ENCODE measurements around the gene KRT28.

KRT28 gene

DNA sequence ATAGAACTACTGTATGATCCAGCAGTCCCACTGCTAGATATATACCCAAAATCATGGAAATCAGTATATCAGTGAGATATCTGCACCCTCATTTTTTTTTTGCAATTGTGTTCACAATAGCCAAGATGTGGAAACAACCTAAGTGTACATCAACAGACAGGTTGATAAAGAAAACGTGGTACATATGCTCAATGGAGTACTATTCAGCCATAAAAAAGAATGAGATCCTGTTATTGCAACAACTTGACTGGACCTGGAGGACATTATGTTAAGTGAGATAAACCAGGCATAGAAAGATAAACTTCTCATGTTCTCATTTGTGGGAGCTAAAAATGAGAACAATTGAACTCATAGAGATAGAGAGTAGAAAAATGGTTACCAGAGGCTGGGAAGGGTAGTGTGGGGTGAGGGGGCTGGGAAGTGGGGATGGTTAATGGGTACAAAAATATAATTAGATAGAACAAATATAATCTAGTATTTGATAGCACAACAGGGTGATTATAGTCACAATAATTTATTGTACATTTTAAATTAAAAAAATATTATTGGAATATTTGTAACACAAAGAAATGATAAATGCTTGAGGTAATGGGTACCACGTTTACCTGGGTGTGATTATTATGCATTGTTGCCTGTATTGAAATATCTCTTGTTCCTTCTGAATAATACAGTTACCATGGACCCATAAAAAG lies 30.5 kb upstream of the KRT28 start:
- TF ChIP-seq ARNTL (CRISPR knock-in tag; IDR thresholded peaks at IDR 0.05; ENCODE audit: borderline replicate concordance, low read depth): no peak
- TF ChIP-seq, protein P1, sequence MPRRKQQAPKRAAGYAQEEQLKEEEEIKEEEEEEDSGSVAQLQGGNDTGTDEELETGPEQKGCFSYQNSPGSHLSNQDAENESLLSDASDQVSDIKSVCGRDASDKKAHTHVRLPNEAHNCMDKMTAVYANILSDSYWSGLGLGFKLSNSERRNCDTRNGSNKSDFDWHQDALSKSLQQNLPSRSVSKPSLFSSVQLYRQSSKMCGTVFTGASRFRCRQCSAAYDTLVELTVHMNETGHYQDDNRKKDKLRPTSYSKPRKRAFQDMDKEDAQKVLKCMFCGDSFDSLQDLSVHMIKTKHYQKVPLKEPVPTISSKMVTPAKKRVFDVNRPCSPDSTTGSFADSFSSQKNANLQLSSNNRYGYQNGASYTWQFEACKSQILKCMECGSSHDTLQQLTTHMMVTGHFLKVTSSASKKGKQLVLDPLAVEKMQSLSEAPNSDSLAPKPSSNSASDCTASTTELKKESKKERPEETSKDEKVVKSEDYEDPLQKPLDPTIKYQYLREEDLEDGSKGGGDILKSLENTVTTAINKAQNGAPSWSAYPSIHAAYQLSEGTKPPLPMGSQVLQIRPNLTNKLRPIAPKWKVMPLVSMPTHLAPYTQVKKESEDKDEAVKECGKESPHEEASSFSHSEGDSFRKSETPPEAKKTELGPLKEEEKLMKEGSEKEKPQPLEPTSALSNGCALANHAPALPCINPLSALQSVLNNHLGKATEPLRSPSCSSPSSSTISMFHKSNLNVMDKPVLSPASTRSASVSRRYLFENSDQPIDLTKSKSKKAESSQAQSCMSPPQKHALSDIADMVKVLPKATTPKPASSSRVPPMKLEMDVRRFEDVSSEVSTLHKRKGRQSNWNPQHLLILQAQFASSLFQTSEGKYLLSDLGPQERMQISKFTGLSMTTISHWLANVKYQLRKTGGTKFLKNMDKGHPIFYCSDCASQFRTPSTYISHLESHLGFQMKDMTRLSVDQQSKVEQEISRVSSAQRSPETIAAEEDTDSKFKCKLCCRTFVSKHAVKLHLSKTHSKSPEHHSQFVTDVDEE (CRISPR knock-in tag; IDR thresholded peaks at IDR 0.05): no peak
- TF ChIP-seq OSR1 (CRISPR knock-in tag; IDR thresholded peaks at IDR 0.05): no peak
- TF ChIP-seq, protein P2, sequence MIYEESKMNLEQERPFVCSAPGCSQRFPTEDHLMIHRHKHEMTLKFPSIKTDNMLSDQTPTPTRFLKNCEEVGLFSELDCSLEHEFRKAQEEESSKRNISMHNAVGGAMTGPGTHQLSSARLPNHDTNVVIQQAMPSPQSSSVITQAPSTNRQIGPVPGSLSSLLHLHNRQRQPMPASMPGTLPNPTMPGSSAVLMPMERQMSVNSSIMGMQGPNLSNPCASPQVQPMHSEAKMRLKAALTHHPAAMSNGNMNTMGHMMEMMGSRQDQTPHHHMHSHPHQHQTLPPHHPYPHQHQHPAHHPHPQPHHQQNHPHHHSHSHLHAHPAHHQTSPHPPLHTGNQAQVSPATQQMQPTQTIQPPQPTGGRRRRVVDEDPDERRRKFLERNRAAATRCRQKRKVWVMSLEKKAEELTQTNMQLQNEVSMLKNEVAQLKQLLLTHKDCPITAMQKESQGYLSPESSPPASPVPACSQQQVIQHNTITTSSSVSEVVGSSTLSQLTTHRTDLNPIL (CRISPR knock-in tag; IDR thresholded peaks at IDR 0.05; ENCODE audit: low read depth): no peak

DNA sequence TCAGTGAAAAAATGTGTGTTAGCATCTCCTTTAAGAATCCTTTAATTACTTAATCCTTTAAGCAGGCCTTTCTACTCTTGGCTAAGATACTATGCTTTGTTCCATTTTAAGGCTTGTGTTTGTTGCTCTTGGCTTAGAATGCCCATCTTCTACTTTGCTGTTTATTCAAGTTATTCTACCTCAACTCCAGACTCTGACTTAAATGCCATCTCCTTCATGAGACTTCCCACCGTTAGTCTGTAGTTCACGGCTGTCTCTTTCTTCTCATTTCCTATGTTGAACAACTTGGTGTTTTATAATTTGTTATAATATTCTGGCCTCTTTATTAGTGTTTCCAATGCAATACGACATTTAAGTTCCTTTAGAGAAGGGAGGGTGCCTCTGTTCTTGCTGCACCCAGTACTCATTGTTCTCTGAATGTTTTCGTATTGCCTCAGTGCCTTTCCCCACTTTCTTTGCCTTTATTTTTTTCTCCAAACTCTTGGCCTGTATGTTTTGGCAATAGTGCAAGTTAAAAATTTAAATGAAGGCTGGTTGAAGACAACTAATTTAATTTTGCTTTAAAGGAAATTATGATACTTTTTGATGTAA lies 28.8 kb upstream of the KRT28 start:
- ATAC-seq: no peak

More for the DNA sequence above, 30.5 kb upstream of the KRT28 start:
- ATAC-seq: no peak

DNA sequence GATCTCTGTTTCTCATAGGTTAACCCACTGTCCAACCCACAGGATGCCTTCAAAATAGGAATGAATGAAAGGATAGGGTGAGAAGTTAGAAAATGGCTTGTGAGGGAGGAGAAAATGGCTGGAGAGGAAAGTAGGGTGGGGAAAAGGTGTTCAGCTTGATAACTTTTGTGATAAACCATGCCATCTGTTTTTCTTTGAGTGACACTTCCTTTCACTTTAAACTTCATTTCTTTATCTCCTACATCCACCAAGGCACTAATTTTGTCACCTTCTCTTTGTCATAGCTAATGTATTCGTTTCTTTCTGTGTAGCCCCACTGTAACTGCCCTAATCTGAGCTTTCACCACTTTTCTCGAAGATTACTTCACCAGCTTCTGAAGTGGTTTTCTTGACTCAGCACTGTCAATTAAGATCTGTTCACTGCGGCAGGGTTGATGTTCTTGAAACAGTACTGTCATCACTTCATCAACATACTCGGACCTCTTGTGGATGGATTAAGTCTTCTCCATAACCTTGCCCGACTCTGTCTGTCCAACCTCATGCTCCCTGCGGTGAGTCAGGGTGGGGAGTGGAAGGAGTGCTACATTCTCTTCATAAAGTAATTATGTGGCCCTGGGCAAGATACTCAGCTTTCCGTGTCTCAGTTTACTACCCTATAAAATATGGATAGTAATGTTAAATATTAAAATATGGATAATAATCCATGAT lies 28.1 kb upstream of the KRT28 start:
- ATAC-seq: no peak
- TF ChIP-seq CSDC2 (CRISPR knock-in tag; IDR thresholded peaks at IDR 0.05) (no peak), ARNTL (CRISPR knock-in tag; IDR thresholded peaks at IDR 0.05; ENCODE audit: borderline replicate concordance, low read depth) (no peak), GLIS3 (CRISPR knock-in tag; IDR thresholded peaks at IDR 0.05) (no peak), ZNF565 (CRISPR knock-in tag; conservative IDR thresholded peaks at IDR 0.05; ENCODE audit: low read depth) (no peak)
- TF ChIP-seq, protein P3, sequence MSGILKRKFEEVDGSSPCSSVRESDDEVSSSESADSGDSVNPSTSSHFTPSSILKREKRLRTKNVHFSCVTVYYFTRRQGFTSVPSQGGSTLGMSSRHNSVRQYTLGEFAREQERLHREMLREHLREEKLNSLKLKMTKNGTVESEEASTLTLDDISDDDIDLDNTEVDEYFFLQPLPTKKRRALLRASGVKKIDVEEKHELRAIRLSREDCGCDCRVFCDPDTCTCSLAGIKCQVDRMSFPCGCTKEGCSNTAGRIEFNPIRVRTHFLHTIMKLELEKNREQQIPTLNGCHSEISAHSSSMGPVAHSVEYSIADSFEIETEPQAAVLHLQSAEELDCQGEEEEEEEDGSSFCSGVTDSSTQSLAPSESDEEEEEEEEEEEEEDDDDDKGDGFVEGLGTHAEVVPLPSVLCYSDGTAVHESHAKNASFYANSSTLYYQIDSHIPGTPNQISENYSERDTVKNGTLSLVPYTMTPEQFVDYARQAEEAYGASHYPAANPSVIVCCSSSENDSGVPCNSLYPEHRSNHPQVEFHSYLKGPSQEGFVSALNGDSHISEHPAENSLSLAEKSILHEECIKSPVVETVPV (CRISPR knock-in tag; IDR thresholded peaks at IDR 0.05): no peak
- TF ChIP-seq, protein P1 (CRISPR knock-in tag; IDR thresholded peaks at IDR 0.05): no peak

More for the DNA sequence above, 28.8 kb upstream of the KRT28 start:
- TF ChIP-seq ZFP30 (CRISPR knock-in tag; IDR thresholded peaks at IDR 0.05) (no peak), ZNF8 (CRISPR knock-in tag; IDR thresholded peaks at IDR 0.05) (no peak), ESRRG (CRISPR knock-in tag; IDR thresholded peaks at IDR 0.05) (no peak), TCF4 (CRISPR knock-in tag; IDR thresholded peaks at IDR 0.05; ENCODE audit: borderline replicate concordance) (no peak)
- TF ChIP-seq, protein P2 (CRISPR knock-in tag; IDR thresholded peaks at IDR 0.05; ENCODE audit: low read depth): no peak

DNA sequence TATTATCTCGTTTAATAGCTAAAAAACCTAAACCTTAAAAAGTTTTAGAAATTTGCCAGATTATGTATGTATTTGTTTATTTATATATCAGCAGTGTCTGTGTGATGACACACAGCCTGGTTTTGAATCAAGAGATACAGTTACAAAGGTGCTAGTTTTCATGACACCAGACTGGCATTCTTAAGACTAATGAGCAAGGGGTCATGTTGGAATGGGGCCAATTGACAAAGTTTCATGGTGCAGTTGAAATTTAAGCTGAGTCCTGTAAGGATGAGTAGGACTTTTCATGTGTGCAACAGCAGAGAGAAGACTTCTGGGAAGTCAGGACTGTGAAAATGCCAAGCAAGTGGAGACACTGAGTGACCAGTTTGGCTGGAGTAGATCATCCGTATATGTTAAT lies 25.8 kb upstream of the KRT28 start:
- ATAC-seq: no peak
- TF ChIP-seq RARB (CRISPR knock-in tag; IDR thresholded peaks at IDR 0.05) (no peak), TOX (CRISPR knock-in tag; IDR thresholded peaks at IDR 0.05; ENCODE audit: borderline replicate concordance) (no peak), ZFP3 (CRISPR knock-in tag; IDR thresholded peaks at IDR 0.05) (no peak), SNAI2 (CRISPR knock-in tag; IDR thresholded peaks at IDR 0.05) (no peak)
